Putamen (tissue), 1 donor: ENCODE results near the gene OXNAD1.

ENCODE experiments used
- DNase-seq: peaks from one replicate; pipeline ENCODE4 v3.0.0-alpha.2; 2016; ENCODE audit warnings: low spot score

OXNAD1 gene

GRCh38 chr3:16329036-16329825 is 64.2 kb downstream of the OXNAD1 start:
- no peak for DNase-seq

GRCh38 chr3:16329826-16330129 is 64.8 kb downstream of the OXNAD1 start:
- DNase-seq, result no peak

- no peak for DNase-seq
Measured at GRCh38 chr3:16330351-16330750, 65.3 kb downstream of the OXNAD1 start.

- no peak for DNase-seq
Measured at GRCh38 chr3:16331319-16331883, 66.4 kb downstream of the OXNAD1 start.

- DNase-seq, result no peak
Measured at GRCh38 chr3:16332904-16333426, 68.0 kb downstream of the OXNAD1 start.

- DNase-seq, result no peak
Measured at GRCh38 chr3:16334909-16335308, 69.9 kb downstream of the OXNAD1 start.

GRCh38 chr3:16335333-16335732 is 70.3 kb downstream of the OXNAD1 start:
- DNase-seq, result no peak

- DNase-seq, result no peak
Measured at GRCh38 chr3:16335772-16336645, 71.0 kb downstream of the OXNAD1 start.

GRCh38 chr3:16336825-16337224 is 71.8 kb downstream of the OXNAD1 start:
- DNase-seq, result no peak

- no peak for DNase-seq
Measured at GRCh38 chr3:16337856-16338540, 73.0 kb downstream of the OXNAD1 start.

GRCh38 chr3:16338999-16339398 is 74.0 kb downstream of the OXNAD1 start:
- no peak for DNase-seq

- DNase-seq, result no peak
Measured at GRCh38 chr3:16343101-16343500, 78.1 kb downstream of the OXNAD1 start.

- DNase-seq, result no peak
Measured at GRCh38 chr3:16346413-16347081, 81.5 kb downstream of the OXNAD1 start.

GRCh38 chr3:16347548-16347947 is 82.5 kb downstream of the OXNAD1 start:
- DNase-seq, result no peak

- DNase-seq, result no peak
Measured at GRCh38 chr3:16349986-16350596, 85.1 kb downstream of the OXNAD1 start.

- no peak for DNase-seq
Measured at GRCh38 chr3:16350597-16351318, 85.7 kb downstream of the OXNAD1 start.

GRCh38 chr3:16352428-16352827 is 87.4 kb downstream of the OXNAD1 start:
- no peak for DNase-seq

GRCh38 chr3:16354291-16354690 is 89.3 kb downstream of the OXNAD1 start:
- no peak for DNase-seq
